ENCODE data around the gene TTC28. TPM values are rescaled to one million over a fixed set of nuclear protein-coding genes. Genes with fewer than 3 reads are reported as not detected.
"Not testable (repeated sequence)": the region's sequence is repeated elsewhere in the genome, so short reads cannot be mapped to it uniquely, and the experiment has no call there.

The TTC28 gene
- total RNA-seq, 1 experiment from 2014 or later = 7.6 TPM

GRCh38 chr22:28112190-28112544, 567.5 kb downstream of the TTC28 start:
- no peak for DNase-seq (ENCODE audit: low spot score)
- in situ Hi-C loops (cut with HindIII; ENCODE audit: low sequenced_read_pairs) = no loop called here

DNA sequence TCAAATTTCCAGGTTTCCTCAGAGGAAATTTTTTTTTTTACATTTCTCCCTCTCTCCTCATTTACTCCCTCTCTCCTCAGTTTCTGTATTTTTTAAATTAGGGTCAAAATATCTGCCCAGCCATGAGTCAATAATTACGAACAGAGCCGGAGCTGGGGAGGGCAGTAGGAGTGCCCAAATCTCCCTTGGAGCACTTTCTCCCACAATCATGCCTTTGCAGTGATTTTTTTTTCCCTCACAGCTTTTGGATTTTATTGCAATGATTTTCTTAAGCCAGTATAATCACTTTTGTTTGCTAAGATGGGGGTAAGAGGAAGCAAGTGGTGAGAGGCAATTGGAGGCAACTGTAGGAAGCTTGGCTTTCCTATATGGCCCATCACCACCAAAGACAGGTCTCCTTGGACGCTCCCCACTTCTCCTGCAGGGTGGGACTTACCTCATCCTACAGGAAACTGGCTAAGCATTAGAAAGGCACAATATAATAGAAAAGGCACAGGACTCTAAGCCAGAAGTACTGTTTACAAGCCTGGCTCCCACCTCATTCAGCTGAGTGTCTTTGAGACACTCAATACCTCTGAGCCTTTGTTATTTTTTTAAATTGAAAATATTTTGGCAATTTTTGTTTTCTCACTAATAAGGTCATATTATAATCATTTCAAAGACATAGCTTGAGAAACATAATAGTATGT, 568.0 kb downstream of the TTC28 start:
- no peak for DNase-seq (ENCODE audit: low spot score)
- in situ Hi-C loops (cut with HindIII; ENCODE audit: low sequenced_read_pairs) = no loop called here

DNA sequence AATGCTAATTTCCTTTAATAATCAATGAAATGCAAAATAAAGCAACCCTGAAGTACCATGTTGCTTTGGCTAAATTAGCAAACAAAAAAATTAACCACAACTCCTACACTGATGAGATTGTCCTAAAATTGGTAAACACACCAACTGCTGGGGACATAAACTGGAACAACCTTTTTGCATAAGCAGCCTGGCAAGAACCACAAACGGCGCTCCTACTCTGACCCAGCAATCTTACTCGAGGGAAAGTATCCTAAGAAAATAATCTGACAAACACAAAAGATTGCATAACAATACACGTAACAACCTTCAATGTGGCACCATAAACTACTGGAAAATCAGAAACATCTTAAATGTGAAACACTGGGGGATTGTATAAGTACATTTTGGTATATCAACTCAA, 570.8 kb downstream of the TTC28 start:
- in situ Hi-C loops (cut with HindIII; ENCODE audit: low sequenced_read_pairs) = no loop called here
- DNase-seq (ENCODE audit: low spot score) = no peak

- in situ Hi-C loops (cut with HindIII; ENCODE audit: low sequenced_read_pairs) = no loop called here
- DNase-seq (ENCODE audit: low spot score) = no peak
Measured at GRCh38 chr22:28106617-28107016, 573.0 kb downstream of the TTC28 start.

DNA sequence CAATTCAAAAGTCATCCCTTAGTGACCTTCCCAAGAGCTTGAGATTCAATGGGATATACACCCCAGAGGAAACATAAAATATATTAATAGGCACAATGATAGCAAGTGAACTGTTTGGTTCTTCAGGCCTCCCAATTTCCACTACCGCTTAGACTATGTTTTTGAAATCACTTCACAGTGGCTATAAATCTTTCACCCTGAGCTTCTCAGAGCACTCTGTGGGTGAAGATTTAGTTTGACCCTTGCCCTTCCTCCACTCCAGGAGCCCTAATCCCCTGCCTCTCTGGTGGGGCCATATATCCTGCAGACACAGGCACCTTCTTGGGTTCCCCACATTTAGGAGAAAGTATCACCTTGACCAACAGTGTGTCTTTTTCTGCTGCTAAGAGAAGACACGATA, 573.7 kb downstream of the TTC28 start:
- in situ Hi-C loops (cut with HindIII; ENCODE audit: low sequenced_read_pairs) = no loop called here
- DNase-seq (ENCODE audit: low spot score) = no peak

- no peak for DNase-seq (ENCODE audit: low spot score)
- in situ Hi-C loops (cut with HindIII; ENCODE audit: low sequenced_read_pairs) = no loop called here
Measured at GRCh38 chr22:28105413-28105812, 574.2 kb downstream of the TTC28 start.

GRCh38 chr22:28103596-28103995, 576.0 kb downstream of the TTC28 start:
- no peak for DNase-seq (ENCODE audit: low spot score)

DNA sequence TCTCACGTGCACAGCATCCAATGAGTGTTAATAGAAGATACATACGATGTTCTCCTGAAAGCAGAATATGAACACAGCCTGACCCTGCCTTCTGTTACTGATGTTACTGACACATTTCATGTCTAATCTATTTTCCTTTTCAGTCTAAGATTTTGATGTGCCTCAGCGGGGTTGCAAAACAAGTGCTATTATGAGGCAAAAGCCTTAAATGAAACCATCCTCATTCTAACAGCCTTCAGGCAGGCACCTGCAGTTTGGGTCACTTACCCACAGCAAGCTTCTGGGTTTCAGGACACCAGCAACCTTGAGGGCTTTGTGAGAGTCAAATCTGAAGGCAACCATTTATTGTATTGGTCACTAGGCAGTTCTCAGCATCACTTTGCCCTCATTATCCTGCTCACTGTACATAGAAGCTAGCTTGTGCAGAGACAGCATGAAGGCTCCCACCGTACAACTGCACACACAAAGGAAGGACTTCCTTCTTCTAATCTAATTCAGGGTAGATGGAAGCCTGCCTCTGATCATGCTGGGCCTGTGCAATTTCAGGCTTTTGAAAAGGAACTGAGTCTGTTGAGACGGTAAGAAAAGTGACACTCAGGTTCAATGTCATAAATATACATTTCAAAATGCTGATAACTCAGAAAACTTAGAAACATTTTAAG, 577.4 kb downstream of the TTC28 start:
- in situ Hi-C loops (cut with HindIII; ENCODE audit: low sequenced_read_pairs) = no loop called here

More at GRCh38 chr22:28103596-28103995, 576.0 kb downstream of the TTC28 start:
- in situ Hi-C loops (cut with HindIII; ENCODE audit: low sequenced_read_pairs) = no loop called here

DNA sequence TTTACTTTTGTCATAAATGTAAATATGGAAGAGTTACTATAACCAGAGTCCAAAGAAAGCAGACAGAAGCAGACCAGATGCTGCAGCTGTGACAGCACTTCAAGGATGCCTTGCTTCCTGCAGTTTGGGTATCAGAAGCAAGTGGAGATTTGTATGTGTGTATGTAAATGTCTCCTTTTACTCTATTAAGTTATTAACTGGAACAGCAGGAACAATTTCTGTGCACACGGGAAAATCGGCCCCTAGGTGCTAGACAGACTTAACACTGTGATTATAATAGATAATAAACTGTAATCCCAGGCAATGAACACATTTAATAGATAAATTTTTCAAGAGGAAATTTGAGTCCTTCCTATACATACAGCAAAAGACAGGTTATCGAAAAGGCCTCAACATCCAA, 582.0 kb downstream of the TTC28 start:
- in situ Hi-C loops (cut with HindIII; ENCODE audit: low sequenced_read_pairs) = no loop called here
- DNase-seq (ENCODE audit: low spot score) = no peak

More for the DNA sequence above, 577.4 kb downstream of the TTC28 start:
- DNase-seq (ENCODE audit: low spot score) = no peak

- DNase-seq (ENCODE audit: low spot score) = no peak
Measured at GRCh38 chr22:28096161-28096560, 583.5 kb downstream of the TTC28 start.

DNA sequence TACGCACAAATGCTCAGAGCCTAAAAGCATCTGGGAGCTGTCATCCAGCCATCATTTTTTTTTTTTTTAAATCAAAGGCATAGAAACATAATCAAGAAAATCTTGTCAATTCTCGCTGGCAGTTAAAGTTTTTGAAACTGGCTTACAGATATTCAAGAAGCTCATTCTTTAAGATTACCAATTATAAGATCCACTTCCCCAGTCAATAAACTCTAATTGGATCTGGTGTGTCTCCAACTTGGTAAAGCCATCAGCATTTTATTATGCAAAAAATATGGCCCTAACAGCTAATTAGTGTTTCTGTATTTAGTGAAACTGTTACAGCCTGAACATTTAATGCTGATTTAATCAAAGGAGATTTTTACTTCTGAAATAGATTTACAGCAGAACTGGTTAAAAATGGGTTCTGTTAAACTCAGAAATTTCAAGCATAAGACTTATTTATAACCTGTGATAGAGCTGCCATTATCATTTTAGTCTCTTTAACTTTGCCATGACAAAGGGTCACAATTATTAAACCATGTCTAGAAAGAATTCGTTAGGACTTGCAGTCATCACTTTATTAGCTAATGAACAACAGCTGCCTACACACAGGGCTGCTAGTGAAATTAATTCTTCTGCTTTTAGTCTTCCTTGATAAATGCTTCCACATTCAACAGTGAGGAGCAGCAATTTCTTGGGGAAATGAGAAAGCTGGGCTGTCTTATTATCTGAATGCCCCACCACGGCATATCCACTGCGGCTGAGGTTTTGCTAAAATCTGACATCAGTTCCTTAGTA, 584.1 kb downstream of the TTC28 start:
- in situ Hi-C loops (cut with HindIII; ENCODE audit: low sequenced_read_pairs) = no loop called here
- DNase-seq (ENCODE audit: low spot score) = no peak

More at GRCh38 chr22:28096161-28096560, 583.5 kb downstream of the TTC28 start:
- in situ Hi-C loops (cut with HindIII; ENCODE audit: low sequenced_read_pairs) = no loop called here

GRCh38 chr22:28094771-28095170, 584.9 kb downstream of the TTC28 start:
- in situ Hi-C loops (cut with HindIII; ENCODE audit: low sequenced_read_pairs) = no loop called here
- no peak for DNase-seq (ENCODE audit: low spot score)

- in situ Hi-C loops (cut with HindIII; ENCODE audit: low sequenced_read_pairs) = no loop called here
- no peak for DNase-seq (ENCODE audit: low spot score)
Measured at GRCh38 chr22:28093711-28094110, 585.9 kb downstream of the TTC28 start.

DNA sequence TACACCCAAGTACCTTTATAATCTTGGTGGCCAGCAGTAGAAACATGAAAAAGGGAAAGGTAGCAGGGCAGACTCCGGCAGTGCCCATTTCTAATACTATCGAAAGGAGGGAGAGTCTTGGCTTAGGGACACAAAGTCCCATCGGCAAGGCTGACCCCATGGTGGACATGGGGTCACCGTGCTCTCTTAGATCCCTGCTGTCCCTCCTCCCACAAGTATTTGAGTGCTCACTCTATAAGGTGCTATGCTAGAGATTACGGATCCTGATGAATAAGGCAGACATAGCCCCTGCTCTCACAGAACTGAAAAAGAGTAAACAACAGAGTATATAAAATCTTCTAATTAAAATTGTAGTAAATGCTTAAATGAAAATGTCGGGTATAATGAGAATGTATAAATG, 588.2 kb downstream of the TTC28 start:
- DNase-seq (ENCODE audit: low spot score) = no peak
- in situ Hi-C loops (cut with HindIII; ENCODE audit: low sequenced_read_pairs) = no loop called here

DNA sequence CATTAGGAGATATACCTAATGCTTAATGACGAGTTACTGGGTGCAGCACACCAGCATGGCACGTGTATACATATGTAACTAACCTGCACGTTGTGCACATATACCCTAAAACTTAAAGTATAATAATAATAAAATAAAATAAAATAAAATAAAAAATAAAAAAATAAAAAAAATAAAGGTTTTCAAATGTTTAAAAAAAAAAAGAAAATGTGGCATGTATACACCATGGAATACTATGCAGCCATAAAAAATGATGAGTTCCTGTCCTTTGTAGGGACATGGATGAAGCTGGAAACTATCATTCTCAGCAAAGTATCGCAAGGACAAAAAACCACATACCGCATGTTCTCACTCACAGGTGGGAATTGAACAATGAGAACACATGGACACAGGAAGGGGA, 590.1 kb downstream of the TTC28 start:
- in situ Hi-C loops (cut with HindIII; ENCODE audit: low sequenced_read_pairs); DNase-seq (ENCODE audit: low spot score): not testable (repeated sequence)

DNA sequence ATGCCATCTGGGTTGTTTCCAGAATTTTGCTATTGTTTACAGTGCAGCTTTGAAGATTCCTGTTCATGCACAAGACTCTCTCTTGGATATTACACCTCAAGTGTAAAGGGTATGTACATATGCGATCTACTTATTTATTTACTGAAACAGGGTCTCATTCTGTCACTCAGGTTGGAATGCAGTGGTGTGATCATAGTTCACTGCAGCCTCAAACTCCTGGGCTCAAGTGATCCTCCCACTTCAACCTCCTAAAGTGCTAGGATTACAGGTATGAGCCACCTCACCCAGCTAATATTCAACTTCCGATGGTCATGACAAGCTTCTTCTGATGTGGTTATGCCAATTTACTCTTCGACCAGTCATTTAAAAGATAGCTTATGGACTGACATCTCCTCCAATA, 602.5 kb downstream of the TTC28 start:
- no peak for DNase-seq (ENCODE audit: low spot score)
- in situ Hi-C loops (cut with HindIII; ENCODE audit: low sequenced_read_pairs) = no loop called here

GRCh38 chr22:28075358-28075981, 604.2 kb downstream of the TTC28 start:
- no peak for DNase-seq (ENCODE audit: low spot score)
- in situ Hi-C loops (cut with HindIII; ENCODE audit: low sequenced_read_pairs) = no loop called here

- no peak for DNase-seq (ENCODE audit: low spot score)
- in situ Hi-C loops (cut with HindIII; ENCODE audit: low sequenced_read_pairs) = no loop called here
Measured at GRCh38 chr22:28074526-28074925, 605.1 kb downstream of the TTC28 start.

DNA sequence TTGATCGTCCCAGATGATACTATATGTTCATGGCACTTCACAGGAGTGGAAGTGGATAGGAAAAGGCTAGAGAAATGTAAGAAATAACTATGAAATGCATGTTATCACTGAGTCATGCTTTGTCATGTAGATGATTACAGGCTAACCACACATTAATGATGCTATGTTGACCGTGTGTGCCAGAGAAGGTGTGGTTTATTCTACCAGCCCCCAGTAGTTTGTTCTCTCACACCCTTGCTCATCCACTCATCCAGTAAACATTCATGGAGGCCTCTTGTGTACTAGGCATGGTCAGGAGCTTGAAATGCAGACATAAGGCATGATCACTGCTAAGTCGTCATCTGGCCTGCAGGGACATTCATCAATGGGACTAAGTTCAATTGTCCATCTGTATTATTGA, 607.6 kb downstream of the TTC28 start:
- DNase-seq (ENCODE audit: low spot score) = no peak
- in situ Hi-C loops (cut with HindIII; ENCODE audit: low sequenced_read_pairs) = no loop called here

DNA sequence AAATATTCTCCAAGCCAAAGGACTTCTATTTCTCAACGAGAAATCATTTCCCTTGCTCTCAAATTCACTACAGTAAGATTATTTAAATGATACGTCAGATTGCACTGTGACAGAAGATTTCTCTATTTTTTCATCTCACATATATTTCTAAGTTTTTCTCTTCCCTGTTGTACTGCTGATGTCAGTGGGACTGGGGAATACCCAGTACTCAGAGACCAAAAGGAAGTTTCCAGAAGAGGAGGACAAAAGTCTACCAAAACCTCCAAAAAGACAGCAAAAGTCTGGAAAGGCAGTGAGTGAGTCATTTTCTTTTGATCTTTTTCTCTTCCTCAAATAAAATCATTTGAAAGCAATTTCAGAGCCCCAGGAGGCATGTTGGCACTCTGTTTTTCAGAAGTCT, 610.8 kb downstream of the TTC28 start:
- DNase-seq (ENCODE audit: low spot score) = no peak
- in situ Hi-C loops (cut with HindIII; ENCODE audit: low sequenced_read_pairs) = no loop called here

Data from G401 (cell line).